Activated CD8-positive, alpha-beta memory T cell treated with anti-CD3 and anti-CD28 coated beads, Interleukin-2, amount 50 U/mL, for 24 hours (primary cell): ENCODE data around the gene GNG7.
"Not testable (repeated sequence)": the region's sequence is repeated elsewhere in the genome, so short reads cannot be mapped to it uniquely, and the experiment has no call there.

ENCODE experiments used
- DNase-seq: peaks from one replicate; pipeline ENCODE4 v3.0.0-alpha.2; 2020; ENCODE audit errors: extremely low read depth

Gene GNG7

DNA sequence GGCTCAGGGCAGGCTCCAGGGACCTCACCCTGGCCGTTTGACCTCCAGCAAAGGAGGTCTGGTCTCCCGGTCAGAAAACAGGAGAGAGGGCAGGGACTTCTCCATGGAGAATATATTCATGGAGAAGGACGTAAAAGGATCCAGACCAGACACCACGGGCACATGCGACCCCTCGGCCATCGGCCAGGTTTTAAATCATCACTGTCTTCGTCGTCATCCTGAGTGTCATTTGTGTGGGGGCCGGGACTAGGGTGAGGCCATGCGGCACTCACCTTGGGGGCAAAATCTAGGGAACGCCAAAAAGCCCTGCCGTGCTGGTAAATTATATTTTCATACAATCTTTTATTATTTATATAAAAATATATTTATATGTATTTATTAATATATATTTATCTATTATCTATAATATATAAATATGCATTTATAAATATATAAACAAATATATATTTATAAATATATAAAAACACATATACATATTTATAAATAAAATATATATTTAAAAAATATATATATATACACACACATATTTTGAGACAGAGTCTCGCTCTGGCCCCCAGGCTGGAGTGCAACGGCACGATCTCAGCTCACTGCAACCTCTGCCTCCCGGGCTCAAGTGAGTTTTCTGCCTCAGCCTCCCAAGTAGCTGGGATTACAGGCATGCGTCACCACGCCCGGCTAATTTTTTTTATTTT, 151.2 kb downstream of the GNG7 start:
- no peak for DNase-seq

DNA sequence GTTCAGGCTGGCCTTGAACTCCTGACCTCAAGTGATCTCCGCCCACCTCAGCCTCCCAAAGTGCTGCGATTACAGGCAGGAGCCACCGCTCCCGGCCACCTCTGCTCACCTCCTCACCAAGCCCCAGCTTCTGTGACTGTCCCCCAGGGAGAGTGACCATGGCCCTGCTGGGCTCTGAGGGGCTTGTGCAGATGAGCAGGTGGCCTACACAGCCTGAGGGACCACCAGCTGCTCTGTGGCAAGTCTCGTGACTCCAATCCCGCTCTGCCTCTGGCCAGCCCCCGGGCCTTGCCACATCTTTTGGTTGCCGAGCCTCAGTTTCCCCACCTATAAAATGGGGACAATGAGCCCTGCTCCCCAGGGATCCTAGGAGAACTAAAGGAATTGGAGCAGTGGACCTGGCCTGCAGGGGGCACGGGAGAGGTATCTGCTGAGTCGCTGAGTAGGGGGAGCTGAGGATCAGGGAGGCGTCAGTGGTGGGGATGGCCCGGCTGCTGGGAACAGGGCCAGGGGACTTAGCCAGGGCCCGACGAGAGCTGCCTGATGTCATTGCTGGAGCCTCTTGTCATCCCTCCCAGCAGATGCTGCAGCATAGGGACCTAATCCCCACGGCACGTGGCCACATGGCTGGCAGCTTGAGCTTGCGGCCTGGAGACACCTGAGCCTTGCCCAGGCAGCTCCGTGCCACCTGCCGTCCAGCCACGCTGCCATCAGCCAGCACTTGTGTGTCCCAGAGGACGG, 151.9 kb downstream of the GNG7 start:
- no peak for DNase-seq

DNA sequence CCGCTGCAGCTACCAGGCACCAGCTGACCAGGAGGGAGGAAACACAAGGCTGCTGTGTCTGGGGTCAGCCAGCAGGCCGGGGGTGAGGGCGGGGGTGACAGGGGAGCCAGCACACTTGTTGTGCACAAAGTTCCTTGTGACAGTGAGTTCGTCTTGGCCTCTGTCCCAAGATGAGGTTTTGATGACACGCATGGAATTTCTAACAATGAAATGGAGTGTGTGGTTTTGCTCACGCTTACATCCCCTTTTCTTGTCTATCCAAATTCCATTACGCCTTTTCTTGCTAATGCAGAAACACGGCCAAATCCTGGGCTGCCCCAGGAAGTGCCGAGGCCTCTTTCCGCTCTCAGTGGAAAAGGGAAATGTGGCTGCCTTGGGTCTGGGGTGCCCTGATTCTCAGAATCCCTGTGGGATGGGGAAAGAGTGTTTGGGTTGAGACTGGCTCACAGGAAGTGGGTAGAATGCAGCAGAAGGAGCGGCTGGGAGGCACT, 152.7 kb downstream of the GNG7 start:
- no peak for DNase-seq

DNA sequence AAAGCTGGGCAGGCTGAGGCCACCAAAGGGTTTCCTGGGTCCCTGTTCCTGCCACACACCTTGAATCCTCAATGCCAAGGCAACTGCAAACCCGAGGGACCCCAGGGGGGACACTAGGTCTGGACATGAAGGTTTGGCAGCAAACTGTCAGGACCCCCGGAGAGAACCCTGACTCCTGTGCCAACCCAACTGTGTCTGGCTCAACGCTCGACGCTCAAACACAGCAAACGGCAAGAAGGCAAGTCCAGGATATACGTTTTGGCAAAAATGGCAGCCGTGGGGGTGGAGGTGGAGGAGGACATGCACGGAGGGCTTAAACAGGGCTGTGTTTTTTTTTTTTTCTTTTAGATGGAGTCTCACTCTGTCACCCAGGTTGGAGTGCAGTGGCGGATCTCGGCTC, 153.5 kb downstream of the GNG7 start:
- no peak for DNase-seq

DNA sequence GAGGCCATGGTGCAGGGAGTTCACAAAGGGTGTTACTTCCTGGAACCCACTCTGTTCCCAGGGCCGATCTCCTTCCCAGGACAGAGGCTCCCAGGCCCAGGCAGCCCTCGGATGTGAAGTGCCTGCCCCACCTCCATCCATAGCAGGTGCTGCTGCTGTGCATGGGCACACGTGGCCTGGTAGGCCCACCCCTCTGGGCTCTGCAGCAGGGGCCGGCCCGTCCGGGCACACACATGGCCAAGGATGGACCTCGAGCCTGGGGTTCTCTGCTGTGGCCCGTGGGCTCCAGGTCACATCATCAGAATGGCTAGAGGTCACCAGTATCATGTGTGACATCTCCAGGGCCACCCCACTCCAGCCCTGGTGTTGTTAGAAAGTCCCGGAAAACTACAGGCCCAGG, 154.8 kb downstream of the GNG7 start:
- DNase-seq, result no peak

DNA sequence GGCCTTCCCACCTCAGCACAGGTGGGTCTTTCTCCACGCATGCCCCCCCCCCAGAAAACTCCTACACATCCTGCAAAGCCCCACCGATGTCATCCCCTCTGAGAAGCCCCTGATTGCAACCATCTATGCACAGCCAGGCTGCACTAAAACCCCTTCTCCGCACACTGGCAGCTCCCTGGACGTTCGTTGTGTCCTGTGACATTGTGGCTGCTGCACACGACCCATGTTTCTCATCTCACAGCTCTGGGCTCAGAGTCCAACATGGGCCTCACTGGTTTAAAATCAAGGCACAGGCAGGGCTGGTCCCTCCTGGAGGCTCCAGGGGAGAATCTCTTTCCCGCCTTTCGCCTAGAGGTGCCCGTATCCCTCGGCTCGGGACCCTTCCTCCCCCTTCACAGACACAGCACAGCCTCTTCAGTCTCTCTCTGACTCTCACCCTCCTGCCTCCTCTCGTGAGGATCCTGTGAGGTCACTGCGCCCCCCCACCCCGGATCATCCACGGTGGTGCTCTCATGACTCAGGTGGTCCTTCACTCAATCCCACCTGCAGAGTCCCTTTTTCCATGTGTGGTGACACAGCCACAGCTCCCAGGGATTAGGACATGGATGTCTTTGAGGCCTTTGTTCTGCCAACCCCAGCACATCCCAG, 155.3 kb downstream of the GNG7 start:
- DNase-seq, result no peak

DNA sequence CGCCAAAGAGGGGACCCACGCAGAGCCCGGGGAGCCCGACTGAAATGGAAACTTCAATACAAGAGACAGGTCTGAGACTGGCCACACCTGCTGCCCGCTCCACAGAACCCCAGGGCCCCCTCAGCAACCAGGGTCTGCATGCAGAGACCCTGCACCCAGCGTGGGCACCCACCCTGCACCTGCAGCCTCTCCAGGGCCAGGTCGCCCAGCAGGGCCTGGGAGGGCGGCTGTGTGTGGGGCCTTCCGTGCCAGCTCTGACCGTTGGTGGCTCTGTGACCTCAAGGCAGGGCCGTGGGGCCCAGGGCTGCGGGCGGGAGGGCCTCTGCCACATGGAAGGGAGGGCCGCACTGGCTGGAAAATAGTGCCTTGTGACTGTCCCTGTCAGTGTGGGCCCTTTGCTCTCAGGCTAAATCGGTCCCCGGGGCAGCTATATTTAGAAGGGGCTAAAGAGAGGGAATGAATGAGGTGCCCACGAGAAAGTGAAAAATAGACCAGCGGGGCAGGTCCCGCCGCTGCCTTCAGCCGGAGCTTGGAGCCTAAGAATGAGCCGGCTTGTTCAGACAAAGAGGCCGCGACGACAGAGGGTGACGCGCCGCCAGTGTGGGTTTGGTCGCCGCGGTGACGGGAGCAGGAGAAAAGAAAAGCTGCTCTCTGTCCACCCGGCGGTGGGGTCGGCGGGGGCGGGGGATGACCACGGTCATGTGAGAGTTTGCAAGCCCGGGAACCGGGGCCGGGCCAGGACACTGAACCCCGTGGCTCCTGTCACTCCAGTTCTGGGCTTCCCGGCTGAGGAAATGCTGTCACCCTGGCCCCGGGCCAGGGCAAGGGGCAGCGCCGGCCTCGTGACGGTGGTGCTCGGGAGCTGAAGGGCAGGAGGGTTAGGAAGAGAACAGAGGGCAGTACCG, 156.1 kb downstream of the GNG7 start:
- DNase-seq, result no peak

DNA sequence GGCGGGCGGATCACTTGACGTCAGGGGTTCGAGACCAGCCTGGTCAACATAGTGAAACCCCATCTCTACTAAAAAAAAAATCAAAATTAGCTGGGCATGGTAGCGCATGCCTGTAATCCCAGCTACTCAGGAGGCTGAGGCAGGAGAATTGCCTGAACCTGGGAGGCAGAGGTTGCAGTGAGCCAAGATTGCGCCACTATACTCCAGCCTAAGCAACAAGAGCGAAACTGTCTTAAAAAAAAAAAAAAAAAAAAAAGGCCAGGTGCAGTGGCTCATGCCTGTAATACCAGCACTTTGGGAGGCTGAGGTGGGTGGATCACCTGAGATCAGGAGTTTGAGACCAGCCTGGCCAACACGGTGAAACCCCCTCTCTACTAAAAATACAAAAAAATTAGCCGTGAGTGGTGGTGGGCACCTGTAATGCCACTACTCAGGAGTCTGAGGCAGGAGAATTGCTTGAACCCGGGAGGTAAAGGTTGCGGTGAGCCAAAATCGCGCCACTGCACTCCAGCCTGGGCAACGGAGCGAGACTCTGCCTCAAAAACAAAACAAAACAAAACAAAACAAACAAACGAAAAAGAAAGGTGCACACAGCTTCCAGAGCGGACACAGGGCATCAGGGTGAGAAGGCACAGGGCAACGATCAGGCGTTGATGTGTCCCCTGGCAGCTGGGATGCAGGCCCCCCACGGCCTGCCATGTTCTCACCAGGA, 156.9 kb downstream of the GNG7 start:
- not testable (repeated sequence) for DNase-seq

DNA sequence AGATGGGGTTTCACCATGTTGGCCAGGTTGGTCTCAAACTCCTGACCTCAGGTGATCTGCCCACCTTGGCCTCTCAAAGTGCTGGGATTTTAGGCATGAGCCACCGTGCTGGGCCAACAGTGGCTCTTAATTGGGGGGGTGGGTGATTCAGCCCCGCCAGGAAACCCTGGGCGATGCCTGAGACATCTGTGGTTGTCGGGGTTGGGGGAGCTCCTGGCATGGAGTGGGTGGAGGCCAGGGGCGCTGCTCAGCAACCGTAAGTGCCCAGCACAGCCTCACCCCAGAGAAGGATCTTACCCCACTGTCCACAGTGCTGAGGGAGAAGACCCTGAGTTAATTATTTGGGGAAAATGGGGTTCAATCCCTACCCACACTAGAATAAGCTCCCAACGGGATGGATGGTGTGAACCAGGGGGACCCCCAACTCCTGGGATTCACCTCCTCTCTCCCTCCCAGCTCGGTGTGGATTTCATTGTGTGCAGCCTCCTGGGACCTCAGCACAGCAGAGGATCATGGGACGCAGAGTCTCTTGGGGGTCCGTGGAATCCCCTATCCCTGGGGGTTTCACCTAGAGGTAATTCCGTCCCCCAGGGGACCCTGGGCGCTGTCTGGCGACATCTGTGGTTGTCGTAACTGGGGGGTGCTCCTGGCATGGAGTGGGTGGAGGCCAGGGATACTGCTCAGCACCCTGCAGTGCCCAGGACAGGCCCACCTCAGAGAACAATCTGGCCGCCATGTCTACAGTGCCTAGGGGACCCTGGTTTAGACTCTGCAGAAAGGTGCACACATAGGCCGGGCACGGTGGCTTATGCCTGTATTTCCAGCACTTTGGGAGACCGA, 157.7 kb downstream of the GNG7 start:
- DNase-seq, result no peak

DNA sequence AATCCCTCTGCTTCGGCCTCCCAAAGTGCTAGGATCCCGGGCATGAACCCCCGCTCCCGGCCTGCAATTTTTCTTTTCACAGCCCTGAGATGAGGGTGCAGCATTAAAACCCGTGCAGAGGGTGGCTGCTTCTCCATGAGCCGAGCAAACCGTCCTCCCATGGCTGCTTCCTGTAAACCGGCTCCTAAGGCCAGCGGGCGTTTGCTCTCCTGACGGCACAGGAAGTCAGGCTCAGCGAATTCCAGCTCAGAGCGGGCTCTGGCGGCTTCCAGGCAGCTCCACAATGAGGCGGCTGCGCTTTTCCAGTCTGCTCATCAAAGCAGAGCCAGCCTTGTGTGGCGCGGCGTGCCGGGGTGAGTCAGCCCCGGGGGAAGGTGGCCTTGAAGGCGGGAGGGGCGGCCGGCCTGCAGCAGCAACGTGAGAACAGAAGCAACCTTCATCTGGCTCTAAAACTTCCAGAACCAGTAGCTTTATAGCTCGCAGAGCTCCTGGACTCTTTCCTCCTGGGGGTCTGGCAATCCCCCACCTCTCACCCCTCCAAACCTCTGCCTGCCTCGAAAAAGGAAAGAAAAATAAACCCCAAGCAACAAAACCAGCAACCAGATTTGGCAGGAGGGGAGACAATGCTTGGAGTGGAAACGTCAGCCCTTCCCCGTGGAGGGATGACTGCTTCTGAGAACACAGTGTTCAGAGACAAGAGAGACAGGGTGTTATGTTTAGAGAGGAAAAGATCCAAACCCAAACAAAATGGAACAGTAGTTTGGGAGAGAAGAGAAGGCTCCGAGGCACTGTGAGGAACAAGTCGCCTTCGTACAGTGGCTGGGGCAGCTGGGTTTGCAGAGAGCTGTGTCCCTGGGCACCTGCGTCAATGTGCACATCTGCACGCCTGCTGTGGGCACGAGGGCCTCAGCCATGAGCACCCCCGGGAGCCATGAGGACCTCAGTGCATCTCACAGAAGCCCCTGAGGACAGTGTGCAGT, 158.7 kb downstream of the GNG7 start:
- no peak for DNase-seq

DNA sequence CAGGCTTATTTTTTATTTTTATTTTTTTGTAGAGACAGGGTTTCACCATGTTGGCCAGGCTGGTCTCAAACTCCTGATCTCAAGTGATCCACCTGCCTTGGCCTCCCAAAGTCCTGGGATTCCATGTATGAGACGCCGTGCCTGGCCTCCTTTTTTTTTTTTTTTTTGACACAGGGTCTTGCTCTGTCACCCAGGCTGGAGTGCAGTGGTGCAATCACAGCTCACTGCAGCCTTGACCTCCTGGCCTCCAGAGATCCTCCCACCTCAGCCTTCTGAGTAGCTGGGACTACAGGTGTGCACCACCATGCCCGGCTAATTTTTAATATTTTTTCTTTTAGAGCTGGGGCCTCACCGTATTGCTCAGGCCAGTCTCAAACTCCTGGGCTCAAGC, 159.4 kb downstream of the GNG7 start:
- DNase-seq, result not testable (repeated sequence)

DNA sequence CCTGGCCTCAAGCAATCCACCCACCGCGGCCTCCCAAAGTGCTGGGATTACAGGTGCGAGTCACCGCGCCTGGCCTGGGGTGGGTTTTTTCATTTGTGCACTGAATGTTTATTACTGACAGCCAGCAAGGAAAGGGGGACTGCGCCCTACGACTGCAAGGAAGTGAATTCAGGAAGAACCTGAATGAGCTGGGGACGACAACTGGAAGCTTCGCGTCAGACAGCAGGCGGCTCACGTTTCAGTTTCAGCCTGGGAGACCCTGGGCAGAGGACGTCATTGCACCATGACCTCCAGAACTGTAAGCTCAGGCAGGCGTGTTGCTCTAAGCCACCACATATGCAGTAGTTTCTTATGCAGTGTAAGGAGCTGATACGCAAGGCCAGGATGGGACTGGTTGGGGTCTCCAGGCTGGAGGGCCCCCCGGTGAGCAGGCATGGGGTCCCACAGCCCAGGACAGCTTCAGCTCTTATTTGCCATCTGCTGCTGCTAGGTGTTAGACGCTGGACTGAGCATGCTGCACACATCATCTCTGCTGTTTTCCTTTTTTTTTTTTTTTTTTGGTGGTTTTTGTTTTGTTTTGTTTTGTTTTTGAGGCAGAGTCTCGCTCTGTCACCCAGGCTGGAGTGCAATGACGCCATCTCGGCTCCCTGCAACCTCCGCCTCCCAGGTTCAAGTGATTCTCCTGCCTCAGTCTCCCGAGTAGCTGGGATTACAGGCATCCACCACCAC, 160.0 kb downstream of the GNG7 start:
- DNase-seq, result no peak

DNA sequence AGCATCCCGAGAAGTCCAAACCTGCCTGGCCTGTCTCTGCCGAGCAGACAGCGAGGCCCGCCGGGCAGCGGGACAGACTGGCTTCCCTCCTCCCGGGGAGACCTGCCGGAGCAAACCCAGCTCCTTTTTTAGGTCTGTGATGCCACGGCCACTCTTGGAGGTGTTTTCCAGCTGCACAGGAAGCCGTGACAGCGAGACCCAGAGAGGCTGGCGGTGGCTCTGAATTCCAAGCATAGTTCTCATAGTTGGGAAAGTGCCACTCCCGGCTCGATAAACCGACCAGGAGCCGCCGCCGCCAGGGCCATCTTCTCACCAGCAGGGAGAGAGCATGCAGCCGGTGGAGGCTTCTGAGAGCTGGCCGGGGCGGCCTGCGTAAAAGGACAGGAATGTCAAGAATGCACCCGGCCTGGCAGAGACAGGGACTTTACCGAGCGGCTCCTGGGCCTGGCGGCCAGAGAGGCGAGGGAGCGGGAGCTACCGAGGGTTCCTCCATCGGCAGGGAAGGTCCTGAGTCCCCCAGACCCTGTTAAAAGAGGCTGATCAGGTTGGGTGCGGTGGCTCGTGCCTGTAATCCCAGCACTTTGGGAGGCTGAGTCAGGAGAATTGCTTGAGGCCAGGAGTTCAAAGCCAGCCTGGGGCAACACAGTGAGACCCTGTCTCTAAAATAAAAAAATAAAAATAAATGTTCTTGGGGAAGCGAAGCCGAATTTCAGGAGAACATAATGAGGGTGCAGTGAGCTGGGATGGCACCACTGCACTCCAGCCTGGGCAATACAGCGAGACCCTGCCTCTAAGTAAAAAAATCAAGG, 161.6 kb downstream of the GNG7 start:
- DNase-seq, result no peak

DNA sequence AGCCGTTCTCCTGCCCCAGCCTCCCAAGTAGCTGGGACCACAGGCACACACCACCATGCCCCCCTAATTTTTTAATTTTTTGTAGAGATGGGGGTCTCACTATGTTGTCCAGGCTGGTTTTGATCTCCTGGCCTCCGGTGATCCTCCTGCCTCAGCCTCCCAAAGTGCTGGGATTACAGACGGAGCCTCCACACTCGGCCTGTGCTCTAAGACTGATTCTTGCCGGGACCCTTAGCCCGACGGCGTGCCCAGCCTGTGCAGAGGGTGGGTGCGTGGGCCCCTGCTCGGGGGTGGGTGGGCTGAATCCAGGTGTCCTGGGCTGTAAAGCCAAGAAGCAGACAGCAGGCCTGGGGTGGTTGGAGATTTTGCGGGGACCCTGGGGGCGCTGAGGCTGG, 162.2 kb downstream of the GNG7 start:
- no peak for DNase-seq

DNA sequence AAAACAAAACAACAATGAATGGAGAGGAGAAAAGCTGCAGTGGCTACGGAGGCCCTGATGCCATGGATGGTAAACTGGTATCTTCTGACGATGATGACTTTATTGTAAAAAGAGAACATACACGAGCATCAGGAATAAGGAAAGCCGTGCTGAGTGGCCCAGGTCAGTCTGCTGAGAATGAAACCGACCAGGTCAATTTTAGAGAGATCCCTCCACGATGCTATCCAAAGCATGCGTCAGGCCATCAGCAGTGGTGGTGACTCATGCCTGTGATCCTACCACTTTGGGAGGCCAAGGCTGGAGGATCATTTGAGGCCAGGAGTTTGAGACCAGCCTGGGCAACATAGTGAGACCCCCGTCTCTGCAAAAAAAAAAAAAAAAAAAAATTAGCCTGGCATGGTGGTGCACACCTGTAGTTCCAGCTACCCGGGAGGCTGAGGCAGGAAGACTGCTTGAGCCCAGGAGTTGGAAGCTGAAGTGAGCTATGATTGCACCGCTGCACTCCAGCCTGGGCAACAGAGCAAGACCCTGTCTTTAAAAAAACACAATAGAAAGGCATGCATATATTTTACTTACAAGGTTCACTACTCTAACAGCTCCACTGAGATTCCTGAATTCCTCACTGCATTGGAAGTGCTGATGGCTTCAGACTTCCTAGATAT, 164.3 kb downstream of the GNG7 start:
- DNase-seq, result no peak

DNA sequence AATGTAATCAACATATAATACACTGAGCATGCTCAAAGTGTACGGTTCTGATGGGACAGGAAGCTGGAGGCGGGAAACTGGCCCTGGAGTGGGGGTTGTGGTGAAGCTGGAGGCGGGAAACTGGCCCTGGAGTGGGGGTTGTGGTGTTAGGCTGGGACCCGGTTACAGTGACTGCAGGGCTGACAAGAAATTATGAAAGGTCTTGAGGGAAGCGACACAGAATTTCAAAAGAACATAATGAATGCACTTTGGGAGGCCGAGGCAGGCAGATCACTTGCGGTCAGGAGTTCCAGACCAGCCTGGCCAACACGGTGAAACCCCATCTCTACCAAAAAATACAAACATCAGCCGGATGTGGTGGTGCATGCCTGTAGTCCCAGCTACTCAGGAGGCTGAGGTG, 164.9 kb downstream of the GNG7 start:
- not testable (repeated sequence) for DNase-seq

DNA sequence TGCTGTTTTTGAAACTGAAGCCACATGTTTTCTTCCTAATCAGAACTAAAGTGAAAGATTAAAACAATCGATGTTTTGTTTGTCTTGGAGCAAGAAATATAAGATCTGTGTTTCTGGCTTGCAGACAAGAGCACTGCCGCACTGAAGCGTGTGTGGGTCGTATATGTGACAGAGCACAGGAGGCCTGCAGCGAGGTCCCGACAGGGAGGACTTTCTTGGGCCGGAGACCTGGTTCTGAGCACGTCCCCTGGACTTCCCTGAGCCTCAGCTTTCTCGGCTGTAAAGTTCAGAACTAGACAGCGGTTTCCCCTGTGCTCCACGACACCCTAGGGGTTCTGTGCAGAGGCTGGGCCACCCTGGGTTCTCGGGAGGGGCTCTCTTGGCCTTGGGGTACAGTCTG, 166.0 kb downstream of the GNG7 start:
- no peak for DNase-seq
